Mammary epithelial cell (primary cell): ENCODE data around the gene RAD51B.

Experiments
- CTCF ChIP-seq, 2 donors: IDR thresholded peaks in 1 of 2; conservative IDR thresholded peaks in 1 of 2; 2 replicates each; pipeline ENCODE4 v1.5.1; 2011 to 2012; ENCODE audit warnings: inconsistent platforms in 2 of 2, low read length in 2 of 2, mild to moderate bottlenecking in 2 of 2, control low read depth in 1 of 2, low read depth in 1 of 2; ENCODE audit not compliant: insufficient read depth in 1 of 2; ENCODE audit errors: extremely low read depth in 1 of 2
- EZH2 ChIP-seq: IDR thresholded peaks from 2 replicates; pipeline ENCODE4 v1.6.1; 2012; ENCODE audit warnings: low read length, inconsistent platforms, borderline replicate concordance

DNA sequence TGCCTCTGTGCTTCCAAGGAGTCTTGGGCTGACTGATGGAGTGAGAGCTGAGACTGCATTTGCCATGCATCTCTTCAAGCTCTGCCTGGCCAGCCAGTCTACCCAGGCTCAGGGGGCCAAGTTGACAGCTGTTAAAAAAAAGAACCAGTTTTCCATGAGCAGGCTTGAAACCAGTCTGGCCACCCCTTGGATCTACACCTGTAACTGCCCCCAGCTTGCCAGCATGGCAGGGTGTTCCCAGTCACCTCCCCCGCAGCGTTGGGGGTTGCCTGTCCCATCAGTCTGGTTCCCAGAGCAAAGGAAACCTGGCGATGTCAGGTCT lies 770.6 kb downstream of the RAD51B start:
- TF ChIP-seq CTCF (conservative IDR thresholded peaks at IDR 0.05 in 1 of 2, IDR thresholded peaks at IDR 0.05 in 1 of 2; ENCODE audit: extremely low read depth in 1 of 2, insufficient read depth in 1 of 2, low read depth in 1 of 2, low read length in 2 of 2) (no peak), EZH2 (no peak)
